ENCODE results near the gene WDR3. TPM values are rescaled to one million over a fixed set of nuclear protein-coding genes. Genes with fewer than 3 reads are reported as not detected.

Gene WDR3
- total RNA-seq = 12.6 and 26.4 TPM in 2 replicates

GRCh38 chr1:117929343-117930172 lies at the start of gene WDR3, which contains the start of gene GDAP2:
Gene WDR3, plus strand, starts transcription at chr1:117929739. Its CDS starts 3,581 bp downstream, at chr1:117933320.
Gene GDAP2, minus strand, starts transcription at chr1:117929621. Its CDS starts 9,264 bp downstream, at chr1:117920357.

Other genes with a start within 250 kb of the WDR3 start
- 15.9 and 18.6 TPM in 2 replicates for gene GDAP2, start 118 bp upstream of the WDR3 start, total RNA-seq